Activated naive CD4-positive, alpha-beta T cell treated with anti-CD3 and anti-CD28 coated beads for 36 hours (primary cell): ENCODE measurements around the gene CDC25A. TPM values are rescaled to one million over a fixed set of nuclear protein-coding genes. Genes with fewer than 3 reads are reported as not detected.

Source experiments
- CTCF ChIA-PET: fragments of 350-600 bp; sonication (Branson Sonifier 250); formaldehyde crosslinking; loops from one replicate; lab custom pipeline; 2021; ENCODE audit warnings: antibody characterized with exemption; lab: Charles Lee
- DNase-seq: peaks from one replicate; pipeline ENCODE4 v3.0.0-alpha.2; 2020
- H3K27ac Mint-ChIP-seq: one replicate; pipeline ENCODE4 v1.8.0; 2021; ENCODE audit warnings: mild to moderate bottlenecking, mixed read lengths
- H3K27me3 Mint-ChIP-seq: one replicate; pipeline ENCODE4 v1.8.0; 2021; ENCODE audit warnings: low read depth, mixed read lengths
- H3K36me3 Mint-ChIP-seq: one replicate; pipeline ENCODE4 v1.8.0; 2021; ENCODE audit warnings: low read depth, mixed read lengths
- H3K4me1 Mint-ChIP-seq: one replicate; pipeline ENCODE4 v1.8.0; 2021; ENCODE audit warnings: low read depth, mixed read lengths
- H3K4me3 Mint-ChIP-seq: one replicate; pipeline ENCODE4 v1.8.0; 2021; ENCODE audit warnings: mild to moderate bottlenecking, moderate library complexity, mixed read lengths
- H3K9me3 Mint-ChIP-seq: one replicate; pipeline ENCODE4 v1.8.0; 2021; ENCODE audit warnings: mixed read lengths
- intact Hi-C: fragments of 100-400 bp; cut with micrococcal nuclease; formaldehyde crosslinking; loops from one replicate; pipeline ENCODE4 v1.15.1; 2023
- total RNA-seq, 2 experiments: library from RNA; stranded (reverse); gene quantifications; one replicate each; pipeline ENCODE4 v1.2.3, GENCODE V29; 2021

CDC25A gene
- total RNA-seq, 2 experiments from 2014 or later: 40.8 to 41.8 TPM

- H3K9me3 Mint-ChIP-seq: no peaks in the 10 kb centered on the region
- no peak overlapping the region for H3K27ac Mint-ChIP-seq
- no peaks in the 10 kb centered on the region for H3K27me3 Mint-ChIP-seq
- no peaks in the 10 kb centered on the region for H3K36me3 Mint-ChIP-seq
- CTCF ChIA-PET: interaction anchor here (0.5 kb wide), 1 partner anchor 219 kb away, joined by 3 read pairs; no protein-coding TSS in a partner anchor
- no peaks in the 10 kb centered on the region for H3K4me1 Mint-ChIP-seq
- intact Hi-C loops: no loop called here
- no peak overlapping the region for H3K4me3 Mint-ChIP-seq
- DNase-seq: no peak
Measured at GRCh38 chr3:48137425-48137999, 50.7 kb downstream of the CDC25A start.

- no peaks in the 10 kb centered on the region for H3K9me3 Mint-ChIP-seq
Measured at GRCh38 chr3:48135552-48136495, 52.4 kb downstream of the CDC25A start.

GRCh38 chr3:48130321-48130904 lies 57.8 kb downstream of the CDC25A start:
- H3K9me3 Mint-ChIP-seq: no peaks in the 10 kb centered on the region
- CTCF ChIA-PET: no interaction called here
- no peaks in the 10 kb centered on the region for H3K4me1 Mint-ChIP-seq
- H3K27ac Mint-ChIP-seq: no peak overlapping the region
- no peak for DNase-seq
- no peaks in the 10 kb centered on the region for H3K27me3 Mint-ChIP-seq
- intact Hi-C loops: no loop called here
- H3K36me3 Mint-ChIP-seq: no peaks in the 10 kb centered on the region
- no peak overlapping the region for H3K4me3 Mint-ChIP-seq

More at GRCh38 chr3:48135552-48136495, 52.4 kb downstream of the CDC25A start:
- Mint-ChIP-seq H3K36me3 (no peaks in the 10 kb centered on the region), H3K4me3 (no peak overlapping the region), H3K27me3 (no peaks in the 10 kb centered on the region), H3K4me1 (no peaks in the 10 kb centered on the region), H3K27ac (no peak overlapping the region)
- intact Hi-C loops: no loop called here
- DNase-seq: no peak
- CTCF ChIA-PET: no interaction called here

GRCh38 chr3:48129921-48130320 lies 58.3 kb downstream of the CDC25A start:
- Mint-ChIP-seq H3K36me3 (no peaks in the 10 kb centered on the region), H3K4me1 (no peaks in the 10 kb centered on the region), H3K27ac (no peak overlapping the region), H3K9me3 (no peaks in the 10 kb centered on the region), H3K4me3 (no peak overlapping the region), H3K27me3 (no peaks in the 10 kb centered on the region)
- CTCF ChIA-PET: no interaction called here
- intact Hi-C loops: no loop called here
- DNase-seq: no peak

GRCh38 chr3:48128774-48129173 lies 59.4 kb downstream of the CDC25A start:
- Mint-ChIP-seq H3K4me1 (no peaks in the 10 kb centered on the region), H3K4me3 (no peak overlapping the region), H3K27ac (no peak overlapping the region), H3K27me3 (no peaks in the 10 kb centered on the region), H3K36me3 (no peaks in the 10 kb centered on the region), H3K9me3 (no peaks in the 10 kb centered on the region)
- intact Hi-C loops: no loop called here
- CTCF ChIA-PET: interaction anchor here (0.6 kb wide), 1 partner anchor 29 kb away, joined by 3 read pairs; no protein-coding TSS in a partner anchor
- no peak for DNase-seq

GRCh38 chr3:48125886-48126622 lies 62.2 kb downstream of the CDC25A start:
- no peaks in the 10 kb centered on the region for H3K36me3 Mint-ChIP-seq
- H3K4me3 Mint-ChIP-seq: no peak overlapping the region
- no peak overlapping the region for H3K27ac Mint-ChIP-seq
- CTCF ChIA-PET: no interaction called here
- no peak for DNase-seq
- no peaks in the 10 kb centered on the region for H3K9me3 Mint-ChIP-seq
- no peaks in the 10 kb centered on the region for H3K4me1 Mint-ChIP-seq
- intact Hi-C loops: no loop called here
- H3K27me3 Mint-ChIP-seq: no peaks in the 10 kb centered on the region

GRCh38 chr3:48125013-48125705 lies 63.1 kb downstream of the CDC25A start:
- Mint-ChIP-seq H3K9me3 (no peaks in the 10 kb centered on the region), H3K27ac (no peak overlapping the region), H3K27me3 (no peaks in the 10 kb centered on the region), H3K4me3 (no peak overlapping the region), H3K4me1 (no peaks in the 10 kb centered on the region), H3K36me3 (no peaks in the 10 kb centered on the region)
- DNase-seq: no peak
- intact Hi-C loops: no loop called here
- CTCF ChIA-PET: no interaction called here

- intact Hi-C loops: no loop called here
- Mint-ChIP-seq H3K27ac (no peak overlapping the region), H3K4me1 (no peaks in the 10 kb centered on the region), H3K4me3 (no peak overlapping the region), H3K9me3 (no peaks in the 10 kb centered on the region), H3K36me3 (no peaks in the 10 kb centered on the region), H3K27me3 (no peaks in the 10 kb centered on the region)
- DNase-seq: no peak
- CTCF ChIA-PET: interaction anchor here (0.5 to 1.8 kb wide), 4 partner anchors 9 to 209 kb away, joined by 3 to 5 read pairs (median 4); no protein-coding TSS in a partner anchor
Measured at GRCh38 chr3:48123346-48123745, 64.9 kb downstream of the CDC25A start.

GRCh38 chr3:48122504-48122903 lies 65.7 kb downstream of the CDC25A start:
- H3K36me3 Mint-ChIP-seq: no peaks in the 10 kb centered on the region
- CTCF ChIA-PET: no interaction called here
- H3K27me3 Mint-ChIP-seq: no peaks in the 10 kb centered on the region
- H3K4me1 Mint-ChIP-seq: no peaks in the 10 kb centered on the region
- H3K9me3 Mint-ChIP-seq: no peaks in the 10 kb centered on the region
- H3K27ac Mint-ChIP-seq: no peak overlapping the region
- intact Hi-C loops: no loop called here
- no peak overlapping the region for H3K4me3 Mint-ChIP-seq
- no peak for DNase-seq

- DNase-seq: no peak
- intact Hi-C loops: no loop called here
- Mint-ChIP-seq H3K4me3 (no peak overlapping the region), H3K27ac (no peak overlapping the region), H3K4me1 (no peaks in the 10 kb centered on the region), H3K36me3 (no peaks in the 10 kb centered on the region), H3K9me3 (no peaks in the 10 kb centered on the region), H3K27me3 (no peaks in the 10 kb centered on the region)
- CTCF ChIA-PET: no interaction called here
Measured at GRCh38 chr3:48120223-48120622, 68.0 kb downstream of the CDC25A start.

GRCh38 chr3:48119505-48120193 lies 68.6 kb downstream of the CDC25A start:
- no peaks in the 10 kb centered on the region for H3K27me3 Mint-ChIP-seq
- CTCF ChIA-PET: no interaction called here
- no peaks in the 10 kb centered on the region for H3K4me1 Mint-ChIP-seq
- H3K9me3 Mint-ChIP-seq: no peaks in the 10 kb centered on the region
- intact Hi-C loops: no loop called here
- no peak for DNase-seq
- no peak overlapping the region for H3K4me3 Mint-ChIP-seq
- no peak overlapping the region for H3K27ac Mint-ChIP-seq
- H3K36me3 Mint-ChIP-seq: no peaks in the 10 kb centered on the region
